Lung microvascular endothelial cell (primary cell): Measurements from ENCODE around the gene MYLK. TPM values are rescaled to one million over a fixed set of nuclear protein-coding genes. Genes with fewer than 3 reads are reported as not detected.
A peak's percentile ranks its signal among the peaks of the same experiment; 100 is the strongest.

Experiments
- DNase-seq, 2 donors: peaks; one replicate each; pipeline versions ENCODE4 v3.0.0 to v3.0.0-alpha.2; 2010; ENCODE audit warnings: low read depth in 2 of 2
- total RNA-seq: library from RNA; depleted of rRNA; stranded (reverse); fragments of >200 nt; gene quantifications from 2 replicates; pipeline ENCODE4 v1.2.1, GENCODE V29; 2014

MYLK gene
- total RNA-seq, 1 donor from 2014 or later = 2.8 TPM

GRCh38 chr3:123774474-123774873 lies 109.7 kb downstream of the MYLK start:
- no peak for DNase-seq

- DNase-seq = no peak
Measured at GRCh38 chr3:123773681-123774431, 110.3 kb downstream of the MYLK start.

DNA sequence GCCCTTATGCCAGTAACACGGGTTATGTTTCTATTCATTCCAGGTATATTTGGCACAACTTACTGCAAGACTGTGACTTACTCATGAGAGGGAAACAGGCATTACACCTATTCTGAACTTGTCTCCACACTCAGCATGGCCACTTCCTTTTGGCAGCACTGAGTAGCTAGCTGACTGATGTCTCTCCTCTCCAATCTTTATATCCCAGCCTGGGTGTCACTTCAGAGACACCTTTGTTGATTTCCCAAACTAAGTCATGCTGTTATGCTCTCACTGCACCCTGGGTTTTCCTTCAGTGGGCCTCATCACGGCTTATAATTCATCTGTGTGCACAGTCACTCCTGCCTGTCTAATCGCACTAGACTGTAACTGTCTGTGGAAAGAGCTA lies 114.8 kb downstream of the MYLK start:
- DNase-seq = no peak

- DNase-seq = no peak
Measured at GRCh38 chr3:123768480-123769355, 115.4 kb downstream of the MYLK start.

DNA sequence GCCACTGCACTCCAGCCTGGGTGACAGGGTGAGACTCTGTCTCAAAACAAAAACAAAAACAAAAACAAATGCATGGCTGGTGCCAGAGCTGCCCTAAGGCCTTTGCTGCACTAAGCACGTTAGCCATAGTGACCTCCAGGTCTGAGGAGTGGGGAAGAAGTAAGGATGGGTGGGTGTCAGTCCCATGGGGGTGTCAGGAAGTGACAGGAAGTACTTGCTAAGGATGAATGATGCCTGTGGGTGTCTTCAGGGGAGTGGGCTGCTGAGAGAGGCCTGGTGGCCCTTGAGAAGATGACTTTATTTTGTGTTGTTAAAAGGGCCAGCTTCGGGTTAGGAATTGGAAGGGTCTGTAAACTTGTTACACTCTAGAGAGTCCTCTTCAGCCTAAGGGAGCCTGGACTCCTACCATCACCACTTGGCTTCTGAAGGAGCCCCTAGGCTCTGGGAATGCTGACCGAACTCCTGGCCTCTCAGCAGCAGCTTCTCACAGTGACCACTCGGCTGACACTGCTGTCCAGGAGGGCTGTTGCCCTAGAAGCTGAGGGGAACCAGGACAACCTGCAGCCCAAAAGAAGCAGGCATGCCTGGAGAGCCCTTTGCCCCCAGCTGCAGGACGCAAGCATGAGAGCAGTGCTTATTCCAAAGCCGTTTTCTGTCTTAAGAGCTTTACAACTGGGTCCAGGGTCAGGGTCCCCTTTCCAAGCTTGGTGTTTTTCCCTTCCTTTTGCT lies 116.4 kb downstream of the MYLK start:
- no peak for DNase-seq

DNA sequence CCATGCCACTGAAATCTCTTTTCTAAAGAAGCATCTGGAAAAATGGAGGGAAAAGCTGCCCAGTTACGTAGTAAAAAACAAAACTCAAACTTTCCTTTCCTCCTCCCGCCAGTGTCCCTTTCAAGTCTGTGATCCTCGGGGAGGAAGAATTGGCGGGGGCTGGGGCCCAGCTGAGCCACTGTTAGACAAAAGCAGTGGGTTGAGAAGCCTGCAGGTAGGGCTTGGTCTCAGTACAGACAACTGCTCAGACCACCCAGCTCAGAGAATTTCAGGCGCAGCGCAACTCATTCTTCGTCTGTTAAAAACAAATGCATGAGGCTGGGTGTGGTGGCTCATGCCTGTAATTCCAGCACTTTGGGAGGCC lies 117.1 kb downstream of the MYLK start:
- no peak for DNase-seq

DNA sequence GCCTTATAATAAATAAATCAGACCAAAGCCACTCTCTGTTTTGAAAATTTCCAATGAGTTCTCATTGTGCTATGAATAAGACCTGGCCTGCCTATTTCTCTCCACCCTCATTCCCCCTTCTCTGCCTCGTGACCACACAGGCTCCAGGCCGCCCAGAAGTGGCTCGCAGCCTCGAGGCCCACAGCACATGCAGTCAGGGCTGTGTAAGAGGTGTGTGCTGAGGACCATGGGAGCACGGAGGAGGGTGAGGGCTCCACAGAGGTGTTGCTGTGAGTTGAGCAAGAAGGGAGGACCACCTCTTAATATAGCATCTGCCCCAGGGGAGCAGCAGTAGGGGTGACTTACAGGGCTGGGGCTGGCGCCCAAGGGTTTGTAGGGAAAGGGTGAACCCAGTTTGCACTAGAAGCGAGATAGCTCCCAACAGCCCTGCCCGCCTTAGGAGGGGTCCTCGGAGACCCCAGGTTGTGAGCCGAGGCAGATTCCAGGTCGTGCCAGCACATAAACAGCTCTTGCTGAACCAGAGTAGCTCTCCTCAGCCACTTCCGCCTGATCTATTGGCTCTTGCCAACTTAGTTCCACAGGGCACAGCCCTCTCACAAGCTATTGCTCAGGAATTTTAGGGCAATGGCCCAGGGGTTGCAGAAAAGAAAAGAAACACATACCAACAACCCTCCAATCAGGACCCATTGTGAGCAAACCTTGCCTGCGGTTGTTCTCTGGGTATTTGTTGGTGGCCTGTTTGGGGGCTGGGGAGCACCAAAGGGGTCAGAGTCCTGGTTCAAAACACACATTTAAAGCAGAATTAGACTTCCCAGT lies 117.7 kb downstream of the MYLK start:
- DNase-seq = no peak

- DNase-seq = peak; percentile 29 to 49
Measured at GRCh38 chr3:123765475-123766128, 118.5 kb downstream of the MYLK start.

DNA sequence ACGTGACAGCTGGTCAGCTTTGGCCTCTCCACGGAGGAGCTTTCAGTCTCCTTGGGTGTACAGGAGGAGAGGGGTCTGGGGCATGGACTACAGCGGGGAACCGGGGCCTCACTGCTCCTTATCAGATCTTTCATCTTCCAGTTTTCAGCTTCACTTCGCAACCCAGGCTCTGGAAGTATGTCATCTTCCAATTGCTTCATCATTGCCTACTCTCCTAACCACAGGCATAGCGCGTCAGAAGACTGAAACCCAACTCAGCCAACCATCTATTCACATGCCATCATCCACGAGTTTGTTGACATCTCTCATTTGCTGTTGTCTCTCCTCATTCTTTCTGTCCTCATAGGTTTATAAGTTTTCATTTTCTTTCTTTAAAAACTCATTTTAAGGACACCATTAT lies 119.5 kb downstream of the MYLK start:
- no peak for DNase-seq

DNA sequence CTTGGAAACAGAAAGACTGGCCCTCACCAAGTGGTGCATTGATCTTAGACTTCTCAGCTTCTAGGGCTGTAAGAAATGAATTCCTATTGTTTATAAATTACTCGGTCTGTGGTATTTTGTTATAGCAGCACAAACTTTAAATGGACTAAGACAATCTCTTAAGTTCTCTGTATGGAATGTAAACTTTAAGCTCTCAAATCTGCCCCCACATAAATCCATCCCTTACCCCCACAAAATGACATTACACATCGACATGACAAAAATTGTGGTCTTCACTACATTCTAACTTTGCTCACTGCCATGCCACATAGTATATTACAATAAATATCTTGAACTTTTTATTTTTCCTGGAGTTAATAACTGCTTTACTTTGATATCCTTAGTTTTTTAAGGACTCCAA lies 121.3 kb downstream of the MYLK start:
- no peak for DNase-seq

GRCh38 chr3:123760817-123761216 lies 123.3 kb downstream of the MYLK start:
- DNase-seq = no peak

DNA sequence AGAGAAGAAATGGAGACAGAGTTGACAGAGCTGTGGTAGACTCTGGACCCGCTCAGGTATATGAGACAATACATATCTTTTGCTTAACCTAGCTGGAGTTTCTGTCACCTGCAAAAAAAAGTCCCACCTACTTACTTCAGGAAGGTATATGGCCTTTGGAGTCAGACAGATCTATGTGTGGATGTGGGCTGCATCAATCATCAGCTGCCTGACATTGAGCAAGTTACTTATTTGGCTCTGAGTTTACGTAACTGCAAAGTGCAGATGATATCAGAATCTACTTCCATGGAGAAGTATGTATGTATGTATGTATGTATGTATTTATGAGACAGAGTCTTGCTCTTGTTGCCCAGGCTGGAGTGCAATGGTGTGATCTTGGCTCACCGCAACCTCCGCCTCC lies 124.3 kb downstream of the MYLK start:
- DNase-seq = no peak

- DNase-seq = no peak
Measured at GRCh38 chr3:123759311-123759710, 124.8 kb downstream of the MYLK start.

GRCh38 chr3:123758081-123758564 lies 126.0 kb downstream of the MYLK start:
- DNase-seq = no peak

DNA sequence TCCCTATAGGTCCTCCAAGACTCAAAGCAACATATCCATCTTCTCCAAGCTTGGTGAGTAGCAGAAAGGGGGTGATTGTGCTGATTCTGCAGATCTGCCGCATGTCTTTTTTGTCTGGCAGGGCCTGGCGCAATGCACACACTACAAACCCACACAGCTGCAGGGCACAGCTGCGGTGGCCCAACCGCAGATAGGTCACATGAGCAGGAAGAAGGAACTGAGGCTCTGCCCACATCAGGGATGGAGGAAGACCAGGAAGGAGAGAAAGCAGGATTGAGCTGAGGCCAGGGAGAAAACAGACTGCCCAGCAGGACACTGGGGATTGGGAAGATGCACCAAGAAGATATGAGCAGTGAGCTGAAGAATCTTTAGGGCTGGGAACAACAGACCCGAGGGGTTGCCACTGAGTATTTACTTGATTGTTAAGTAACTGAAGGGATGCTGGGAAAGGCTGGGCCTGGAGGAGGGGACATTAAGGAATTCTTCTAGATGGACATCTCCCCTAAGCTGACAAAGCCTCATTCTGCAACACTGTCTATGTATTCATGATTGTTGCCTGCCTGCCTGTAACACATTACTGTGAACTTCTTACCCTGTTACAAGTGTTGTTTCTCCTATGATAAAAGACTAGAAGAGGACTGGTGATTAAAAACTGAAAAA lies 126.7 kb downstream of the MYLK start:
- no peak for DNase-seq

DNA sequence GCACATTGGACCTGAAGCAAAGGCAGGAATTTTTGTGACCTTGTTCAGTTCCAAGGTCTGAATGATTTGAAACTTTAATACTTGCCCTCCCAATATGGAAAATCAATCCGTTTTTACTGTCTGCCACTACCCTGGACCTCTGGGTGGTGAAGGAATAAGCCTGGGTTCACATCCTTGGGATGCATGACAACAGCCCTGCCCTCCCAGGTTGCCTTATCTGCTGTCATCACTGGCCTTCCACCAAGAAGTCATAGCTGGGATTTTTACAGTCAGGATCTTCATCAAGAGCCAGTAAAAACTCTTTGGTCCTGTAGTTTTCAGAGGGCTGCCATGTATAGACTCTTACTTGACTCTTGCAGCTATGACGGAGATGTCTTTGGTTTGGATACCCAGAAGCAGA lies 128.6 kb downstream of the MYLK start:
- DNase-seq = no peak

DNA sequence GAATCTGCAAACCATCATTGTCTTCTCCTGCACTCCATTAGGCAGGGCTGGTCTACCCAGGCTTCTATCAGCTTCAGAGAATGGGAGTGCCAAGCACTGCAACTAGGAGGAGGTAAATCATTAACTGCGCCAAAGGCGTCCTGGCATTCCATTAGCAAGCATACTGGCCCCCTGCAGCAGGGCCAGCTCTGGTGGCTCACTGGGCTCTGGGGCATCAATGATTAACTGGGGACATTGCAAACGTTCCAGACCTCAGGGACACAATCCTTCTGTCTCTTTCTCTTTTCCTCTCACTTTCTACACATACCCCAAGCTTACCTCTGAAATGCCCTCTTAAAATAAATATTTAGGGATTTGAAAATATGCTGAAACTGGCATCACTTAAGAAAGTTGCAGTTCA lies 129.0 kb downstream of the MYLK start:
- DNase-seq = no peak

GRCh38 chr3:123753286-123753685 lies 130.8 kb downstream of the MYLK start:
- DNase-seq = no peak

GRCh38 chr3:123752228-123752627 lies 131.9 kb downstream of the MYLK start:
- DNase-seq = no peak

- DNase-seq = no peak
Measured at GRCh38 chr3:123751433-123751832, 132.7 kb downstream of the MYLK start.
